NOMO-1 treated with dmso at 0.1 percent for 144 hours (cell line): ENCODE measurements around the gene HS3ST5.
"Not testable (repeated sequence)": the region's sequence is repeated elsewhere in the genome, so short reads cannot be mapped to it uniquely, and the experiment has no call there.

Experiments used
- DNase-seq: peaks from one replicate; lab custom pipeline; 2025; ENCODE audit not compliant: unreplicated experiment; lab: John Stamatoyannopoulos, UW

Gene HS3ST5

DNA sequence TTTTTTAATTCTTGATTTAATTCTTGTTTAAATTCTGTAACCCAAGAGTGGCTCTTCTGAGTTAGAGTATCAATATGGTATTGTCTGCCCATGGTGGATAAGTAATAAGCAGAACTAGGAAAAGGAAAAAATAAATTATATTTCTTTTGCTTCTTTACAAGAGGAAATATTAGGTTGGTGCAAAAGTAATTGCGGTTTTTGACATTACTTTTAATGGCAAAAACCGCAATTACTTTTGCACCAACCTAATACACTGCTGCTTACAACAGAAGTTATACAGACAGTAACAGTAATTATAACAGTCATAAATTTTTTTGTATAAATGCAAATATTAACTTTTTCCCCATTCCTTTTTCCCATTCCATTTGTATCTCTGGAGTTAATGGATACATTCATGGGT is 65.6 kb downstream of the HS3ST5 start:
- DNase-seq: no peak

DNA sequence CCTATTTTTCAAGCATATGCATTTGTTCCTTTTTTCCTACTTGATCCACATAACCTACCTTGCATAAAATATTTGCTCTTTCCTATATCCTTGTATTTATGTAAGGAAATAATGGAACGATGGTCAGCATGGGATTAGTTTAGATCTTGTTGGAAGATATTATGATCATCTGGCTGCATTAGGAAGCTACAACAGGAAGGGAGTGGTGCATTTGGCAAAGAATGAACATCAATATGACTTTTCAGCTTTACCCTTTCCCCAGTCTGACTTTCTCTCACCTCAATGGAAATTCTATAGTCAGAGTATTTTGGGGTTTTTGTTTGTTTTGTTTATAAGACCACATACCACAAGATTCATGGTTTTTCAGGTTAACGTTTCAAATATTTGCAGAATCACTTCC is 66.0 kb downstream of the HS3ST5 start:
- DNase-seq: no peak

GRCh38 chr6:114274836-114275235 is 68.0 kb downstream of the HS3ST5 start:
- no peak for DNase-seq

- no peak for DNase-seq
These were observed 70.2 kb downstream of the HS3ST5 start for GRCh38 chr6:114272582-114272981.

- no peak for DNase-seq
These were observed 71.4 kb downstream of the HS3ST5 start for GRCh38 chr6:114271405-114271804.

- no peak for DNase-seq
These were observed 74.9 kb downstream of the HS3ST5 start for GRCh38 chr6:114267897-114268296.

GRCh38 chr6:114260810-114261209 is 82.0 kb downstream of the HS3ST5 start:
- no peak for DNase-seq

DNA sequence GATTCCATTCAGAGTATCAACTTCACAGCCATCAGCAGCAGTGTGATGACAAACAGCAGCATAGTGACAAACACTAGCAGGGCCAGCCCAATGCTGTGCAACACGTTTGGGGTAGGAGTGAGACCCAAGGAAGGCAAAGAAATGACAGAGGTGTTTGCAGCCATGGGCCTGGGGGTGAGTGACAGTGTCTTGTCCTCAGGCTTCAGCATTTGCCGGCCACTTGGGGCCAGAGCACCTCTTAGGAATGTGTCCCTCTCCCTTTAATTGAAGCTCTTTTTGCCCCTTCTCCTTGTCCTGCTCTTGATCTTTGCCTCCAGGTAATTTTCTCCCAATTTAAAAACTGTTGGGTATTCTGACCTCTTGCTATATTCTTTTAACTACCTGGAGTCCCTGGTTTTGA is 84.4 kb downstream of the HS3ST5 start:
- DNase-seq: no peak

- DNase-seq: no peak
These were observed 89.4 kb downstream of the HS3ST5 start for GRCh38 chr6:114253431-114253830.

DNA sequence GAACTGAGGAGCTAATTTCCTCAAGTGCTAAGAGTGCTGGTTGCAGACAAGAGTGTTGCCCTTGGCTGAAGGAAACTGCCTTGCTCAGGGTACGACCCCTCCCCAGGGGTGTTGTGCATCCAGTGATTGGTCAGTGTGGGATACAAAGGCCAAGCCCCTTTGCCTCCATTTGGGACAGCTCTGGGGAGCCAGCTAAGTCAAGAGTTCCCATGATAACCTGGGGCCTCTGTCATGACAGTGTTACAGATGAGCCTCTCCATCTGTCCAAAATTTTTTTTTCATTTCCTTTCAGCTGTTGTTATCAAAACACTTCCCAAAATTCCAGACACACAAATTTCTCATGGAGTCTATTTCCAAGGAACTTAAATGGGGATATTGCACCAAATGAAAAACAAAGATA is 93.3 kb downstream of the HS3ST5 start:
- DNase-seq: no peak

- no peak for DNase-seq
These were observed 95.7 kb downstream of the HS3ST5 start for GRCh38 chr6:114247101-114247500.

DNA sequence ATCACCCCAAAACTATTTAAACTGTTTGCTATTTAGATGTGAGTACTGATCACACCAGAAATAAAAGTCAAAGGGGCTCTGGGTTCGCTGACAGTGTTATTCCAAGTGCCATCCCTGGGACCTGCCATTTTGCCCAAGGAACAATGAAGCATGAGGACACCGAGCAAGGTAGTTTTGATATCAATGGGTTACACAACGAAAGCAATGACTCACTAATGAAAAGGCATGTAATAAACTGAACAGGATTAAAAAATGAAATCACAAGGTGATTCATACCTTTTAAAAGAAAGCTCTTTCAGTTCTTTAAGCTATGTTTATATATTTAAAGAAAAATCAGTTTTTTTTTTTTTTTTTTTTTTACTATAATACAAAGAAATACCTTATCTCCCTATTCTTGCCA is 102.0 kb downstream of the HS3ST5 start:
- no peak for DNase-seq

GRCh38 chr6:114228675-114229074 is 114.1 kb downstream of the HS3ST5 start:
- no peak for DNase-seq

DNA sequence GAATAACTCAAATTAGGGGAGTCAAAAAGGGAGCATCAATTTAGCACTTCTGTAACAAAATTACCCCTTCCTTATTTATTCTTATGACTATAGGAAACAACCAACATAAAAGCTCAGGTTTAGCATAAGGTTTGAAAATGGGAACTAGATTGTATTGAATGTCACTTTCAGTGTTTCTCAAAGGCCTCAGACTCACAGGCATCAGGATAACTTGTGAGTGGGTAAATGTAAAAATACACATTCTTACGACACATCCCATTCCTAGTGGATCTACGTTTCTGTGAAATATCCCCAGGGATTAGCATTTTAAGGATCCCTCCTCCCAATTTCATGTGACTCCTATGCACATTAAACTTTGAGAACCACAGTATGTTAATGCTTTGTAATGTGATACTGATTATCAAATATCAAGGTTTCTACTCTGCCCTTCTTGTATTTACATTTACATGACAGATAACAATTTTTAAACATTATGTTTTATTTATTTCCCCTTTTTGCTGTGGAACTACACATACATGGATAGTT is 114.8 kb downstream of the HS3ST5 start:
- DNase-seq: no peak

DNA sequence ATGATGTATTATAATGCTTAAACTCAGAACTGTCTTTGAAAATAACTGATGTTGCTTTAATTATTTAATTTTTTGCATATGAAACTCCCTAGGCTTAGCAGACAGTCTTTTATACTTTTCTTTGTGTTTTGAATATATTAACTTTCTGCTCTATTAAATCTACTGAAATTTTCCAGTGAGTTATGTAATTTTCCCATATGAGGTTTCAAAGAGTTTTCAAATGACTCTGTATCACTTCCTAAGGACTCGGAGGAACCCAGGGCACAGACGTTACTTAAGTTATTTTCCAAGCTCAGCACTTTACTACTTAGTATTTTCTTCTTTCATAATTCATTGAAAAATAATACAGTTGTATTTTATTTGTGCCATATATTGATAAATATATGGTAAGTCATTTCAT is 122.6 kb downstream of the HS3ST5 start:
- no peak for DNase-seq

DNA sequence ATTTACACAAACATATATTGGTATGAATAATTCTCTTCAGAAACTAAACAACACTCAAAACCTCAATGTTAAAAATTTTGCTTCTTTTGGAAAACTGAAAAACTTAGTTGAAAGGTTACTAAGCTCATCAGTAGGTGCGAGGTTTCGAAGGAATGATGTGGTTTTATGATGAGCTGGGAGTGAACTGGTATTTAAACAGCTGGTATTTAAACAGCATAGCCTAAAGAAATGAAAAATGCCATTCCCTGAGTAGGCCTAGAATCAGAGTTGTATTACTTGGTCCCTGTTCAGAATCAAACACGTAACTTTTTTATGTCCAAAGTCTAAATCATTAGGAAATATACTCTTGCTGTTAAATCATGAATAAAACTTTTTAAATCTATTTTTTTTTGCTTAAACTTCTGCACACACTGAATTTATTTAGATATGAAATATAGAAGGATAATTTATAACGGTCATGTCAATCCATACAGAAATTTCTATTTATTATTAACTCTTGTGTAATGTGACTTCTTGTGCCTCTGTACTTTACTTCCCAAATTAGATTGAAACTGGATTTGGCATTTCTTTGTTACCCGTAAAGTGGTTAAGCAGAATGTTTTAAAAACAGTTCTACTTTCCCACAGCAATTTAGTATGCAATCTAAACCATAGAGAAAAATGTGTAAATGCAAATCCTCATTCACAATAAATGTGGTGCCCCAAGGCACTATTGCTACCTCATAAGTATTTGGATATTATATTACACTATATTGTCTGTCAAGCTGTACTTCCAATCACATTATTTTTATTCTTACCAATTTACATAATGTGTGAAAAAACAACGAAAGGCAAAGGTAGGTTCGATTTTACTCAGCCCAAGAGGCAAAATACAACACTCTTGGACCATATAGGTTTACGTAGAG is 124.1 kb downstream of the HS3ST5 start:
- no peak for DNase-seq

GRCh38 chr6:114217996-114218395 is 124.8 kb downstream of the HS3ST5 start:
- not testable (repeated sequence) for DNase-seq

GRCh38 chr6:114216789-114217467 is 125.9 kb downstream of the HS3ST5 start:
- DNase-seq: no peak

DNA sequence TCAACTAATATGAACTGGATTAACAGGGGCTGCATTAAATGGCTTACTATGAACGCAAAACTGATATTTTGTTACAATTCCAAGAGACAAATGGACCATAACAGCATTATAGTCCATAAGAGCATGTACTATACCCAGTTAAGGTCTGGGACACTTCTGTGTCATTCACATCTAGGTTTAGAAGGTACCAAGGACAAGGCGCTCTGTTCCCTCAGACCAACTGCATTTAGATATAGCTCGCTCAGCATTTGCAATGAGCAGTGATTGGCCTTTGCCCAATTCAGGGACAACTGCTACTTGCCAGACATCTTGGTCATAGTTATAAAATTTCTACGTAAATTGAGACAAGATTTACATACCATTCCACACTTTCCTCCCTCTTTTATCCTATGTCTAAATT is 132.4 kb downstream of the HS3ST5 start:
- DNase-seq: no peak

GRCh38 chr6:114203460-114203859 is 139.4 kb downstream of the HS3ST5 start:
- no peak for DNase-seq

- DNase-seq: no peak
These were observed 140.4 kb downstream of the HS3ST5 start for GRCh38 chr6:114202389-114202788.

GRCh38 chr6:114200891-114201290 is 141.9 kb downstream of the HS3ST5 start:
- no peak for DNase-seq
